ENCODE results near the gene RADIL.

- no peak for TF ChIP-seq CTCF (conservative IDR thresholded peaks at IDR 0.05; ENCODE audit: low read length)
- TF ChIP-seq EZH2phosphoT487 (IDR thresholded peaks at IDR 0.05; ENCODE audit: borderline replicate concordance) = no peak
Observed at GRCh38 chr7:4764402-4765007, 119.0 kb downstream of the RADIL start.
